ENCODE data around the gene QPRT.

GRCh38 chr16:29730649-29731048 is 51.7 kb downstream of the QPRT start:
- TF ChIP-seq CTCF (IDR thresholded peaks at IDR 0.05; ENCODE audit: low read depth, low read length) (no peak), POLR2A (IDR thresholded peaks at IDR 0.05; ENCODE audit: extremely low read depth, insufficient read length) (no peak), MAX (IDR thresholded peaks at IDR 0.05; ENCODE audit: low read depth, low read length) (no peak)

Measured in NB4 (cell line).